ENCODE results near the gene BCL2L12.
A peak's percentile ranks its signal among the peaks of the same experiment; 100 is the strongest.

The BCL2L12 gene

DNA sequence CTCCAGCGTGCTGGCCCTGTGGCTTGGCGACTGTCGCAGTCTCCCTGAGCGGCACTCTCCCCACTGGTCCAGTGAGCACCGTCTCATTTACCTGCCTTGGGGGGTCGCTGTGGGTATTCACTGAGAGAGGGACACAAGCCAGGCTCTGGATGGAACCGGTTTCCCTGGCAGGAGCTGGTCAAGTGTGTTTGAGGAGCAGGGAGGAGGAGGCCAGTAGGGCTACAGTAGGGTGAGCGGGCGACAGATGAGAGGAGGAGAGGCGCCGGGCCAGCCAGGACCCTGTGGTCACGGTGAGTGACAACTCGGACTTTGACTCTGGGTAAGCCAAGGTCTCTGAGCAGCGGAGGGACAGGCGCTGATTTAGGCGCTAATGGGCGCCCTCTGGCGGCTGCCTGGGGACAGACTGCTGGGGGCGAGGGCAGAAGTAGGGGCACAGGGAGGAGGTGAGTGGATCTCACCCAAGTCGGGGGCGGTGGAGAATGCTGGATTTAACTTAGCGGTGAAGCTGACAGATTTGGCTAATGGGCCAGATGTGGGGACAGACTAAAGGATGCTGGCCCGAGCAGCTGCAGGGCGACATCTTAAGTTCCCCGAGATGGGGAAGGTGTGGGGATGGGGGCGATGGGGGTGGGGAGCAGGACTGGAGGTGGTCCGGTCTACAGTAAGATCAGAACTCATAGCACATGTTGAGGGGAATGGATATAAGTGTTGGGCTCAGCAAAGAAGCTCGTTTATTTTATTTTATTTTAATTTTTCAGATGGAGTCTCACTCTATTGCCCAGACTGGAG is 6.6 kb downstream of the BCL2L12 start:
- Histone ChIP-seq H3K9me3 (ENCODE audit: control insufficient read depth in 1 of 2, low read length in 2 of 2) (no peaks in the 10 kb centered on the region), H3K4me1 (ENCODE audit: control insufficient read depth in 1 of 2, insufficient read depth in 2 of 2, low read length in 2 of 2) (peaks cover 0 to 9% of the 10 kb centered on the region in 2 donors), H3K4me3 (ENCODE audit: low read depth in 1 of 2, low read length in 2 of 2) (peak overlapping the region in 1 of 2 donors; percentile 37), H3K36me3 (ENCODE audit: control insufficient read depth in 1 of 2, insufficient read depth in 2 of 2, low read length in 2 of 2) (peaks cover 0 to 5% of the 10 kb centered on the region in 2 donors), H3K27me3 (ENCODE audit: low read depth, low read length) (no peaks in the 10 kb centered on the region), H3K27ac (ENCODE audit: low read length) (peak overlapping the region; percentile 45)

DNA sequence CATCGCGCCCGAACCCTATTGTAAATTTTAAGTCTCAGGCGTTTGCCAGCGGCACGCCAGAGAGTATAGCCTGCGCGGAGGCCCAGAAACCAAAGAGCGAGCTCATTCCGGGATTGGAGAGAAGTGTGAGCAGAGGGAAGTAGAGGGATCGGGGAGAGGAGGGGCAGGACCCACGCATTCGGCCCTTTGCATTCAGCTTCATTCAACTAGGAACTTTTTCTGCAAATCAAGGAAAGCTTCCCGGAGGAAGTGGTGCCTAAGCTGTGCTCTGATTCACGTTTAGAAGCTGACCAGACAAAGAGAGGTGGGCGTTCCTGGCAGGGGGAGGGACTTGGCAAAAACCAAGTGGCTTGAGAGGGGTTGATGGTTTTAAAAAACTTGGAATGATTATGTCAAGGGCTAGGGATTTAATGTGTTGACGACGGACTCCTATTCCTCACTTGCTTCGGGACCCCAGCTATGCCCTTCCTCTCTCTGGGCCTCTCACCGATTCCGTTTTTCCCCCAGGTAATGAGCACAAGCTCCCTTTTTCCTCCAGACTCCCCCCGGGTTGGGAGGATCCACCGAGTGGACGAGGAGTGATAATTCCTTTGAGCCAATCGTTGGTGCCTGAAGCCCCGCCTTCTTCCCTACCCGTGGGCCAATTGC is 10.5 kb downstream of the BCL2L12 start:
- Histone ChIP-seq H3K4me1 (ENCODE audit: control insufficient read depth in 1 of 2, insufficient read depth in 2 of 2, low read length in 2 of 2) (peaks cover 12 to 44% of the 10 kb centered on the region in 2 donors), H3K4me3 (ENCODE audit: low read depth in 1 of 2, low read length in 2 of 2) (peak overlapping the region; percentile 57 to 62), H3K27me3 (ENCODE audit: low read depth, low read length) (no peaks in the 10 kb centered on the region), H3K9me3 (ENCODE audit: control insufficient read depth in 1 of 2, low read length in 2 of 2) (no peaks in the 10 kb centered on the region), H3K27ac (ENCODE audit: low read length) (peak overlapping the region; percentile 95), H3K36me3 (ENCODE audit: control insufficient read depth in 1 of 2, insufficient read depth in 2 of 2, low read length in 2 of 2) (no peaks in the 10 kb centered on the region)

DNA sequence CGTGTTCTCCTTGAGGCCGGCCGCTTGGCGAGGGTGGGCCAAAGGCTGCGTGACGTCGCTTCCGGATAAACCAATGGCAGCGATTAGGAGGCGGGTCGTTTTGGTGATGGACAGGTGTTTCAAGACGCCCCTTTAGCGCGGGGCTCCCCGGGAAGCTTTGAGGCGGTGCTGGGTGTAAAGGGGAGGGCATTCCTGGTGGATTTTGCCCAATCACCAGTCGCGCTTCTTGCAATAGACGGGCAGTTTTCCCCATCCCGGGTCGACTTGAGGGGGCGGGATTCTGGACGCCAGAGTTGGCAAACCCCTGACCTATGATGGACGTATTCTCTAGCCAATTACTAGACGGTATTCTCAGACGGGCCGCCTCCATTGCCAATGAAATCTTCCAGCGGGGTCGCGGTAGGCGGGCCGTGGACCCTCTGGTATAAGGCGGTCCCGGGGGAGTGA is 11.1 kb downstream of the BCL2L12 start:
- Histone ChIP-seq H3K27me3 (ENCODE audit: low read depth, low read length) (no peaks in the 10 kb centered on the region), H3K9me3 (ENCODE audit: control insufficient read depth in 1 of 2, low read length in 2 of 2) (no peaks in the 10 kb centered on the region), H3K36me3 (ENCODE audit: control insufficient read depth in 1 of 2, insufficient read depth in 2 of 2, low read length in 2 of 2) (peaks cover 1 to 2% of the 10 kb centered on the region in 2 donors), H3K4me3 (ENCODE audit: low read depth in 1 of 2, low read length in 2 of 2) (peak overlapping the region; percentile 78 to 96), H3K27ac (ENCODE audit: low read length) (peak overlapping the region; percentile 95), H3K4me1 (ENCODE audit: control insufficient read depth in 1 of 2, insufficient read depth in 2 of 2, low read length in 2 of 2) (peaks cover 12 to 45% of the 10 kb centered on the region in 2 donors)

DNA sequence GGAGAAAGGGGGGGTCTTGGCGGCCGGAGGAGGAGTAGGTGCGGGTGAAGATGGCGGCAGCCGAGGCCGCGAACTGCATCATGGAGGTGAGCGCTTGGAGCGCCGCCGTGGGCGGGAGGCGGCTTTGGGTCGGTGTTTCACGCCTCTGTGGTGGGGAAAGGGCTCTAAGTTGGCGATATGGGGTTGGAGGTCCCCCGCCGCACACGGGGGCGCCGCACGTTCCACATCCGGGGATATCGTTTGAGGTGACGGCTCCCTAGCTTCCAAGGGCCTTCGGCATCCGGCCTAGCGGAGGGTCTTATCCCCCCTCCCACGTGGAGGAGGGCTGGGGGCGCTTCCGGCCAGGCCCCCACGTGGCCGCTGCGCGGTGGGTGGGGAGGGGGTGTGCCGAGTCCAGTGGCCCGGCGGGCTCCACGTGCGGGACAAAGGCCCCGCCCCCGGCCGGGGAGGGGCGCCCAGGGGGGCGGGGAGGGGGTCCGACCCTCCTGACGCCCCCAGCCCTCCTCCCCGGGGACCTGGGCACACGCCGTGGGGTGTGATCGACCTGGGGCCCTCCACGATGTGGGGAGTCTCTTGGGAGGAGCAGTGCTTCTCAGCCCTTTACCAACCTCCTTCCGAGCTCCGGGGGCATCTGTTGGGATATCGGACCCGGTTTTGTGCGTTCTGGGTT is 11.6 kb downstream of the BCL2L12 start, which contains the start of gene PRMT1:
PRMT1 (plus strand) TSS at position 41 of the 670 bp plus-strand sequence; CDS start at position 51, 10 bp downstream.
- H3K27ac ChIP-seq (ENCODE audit: low read length) = peak within 1 kb of the TSS; percentile 95
- peaks cover 7 to 8% of the 10 kb centered on the region in 2 donors for H3K36me3 ChIP-seq (ENCODE audit: control insufficient read depth in 1 of 2, insufficient read depth in 2 of 2, low read length in 2 of 2)
- no peaks in the 10 kb centered on the region for H3K27me3 ChIP-seq (ENCODE audit: low read depth, low read length)
- no peaks in the 10 kb centered on the region for H3K9me3 ChIP-seq (ENCODE audit: control insufficient read depth in 1 of 2, low read length in 2 of 2)
- peaks cover 12 to 41% of the 10 kb centered on the region in 2 donors for H3K4me1 ChIP-seq (ENCODE audit: control insufficient read depth in 1 of 2, insufficient read depth in 2 of 2, low read length in 2 of 2)
- H3K4me3 ChIP-seq (ENCODE audit: low read depth in 1 of 2, low read length in 2 of 2) = peak within 1 kb of the TSS; percentile 78 to 96

DNA sequence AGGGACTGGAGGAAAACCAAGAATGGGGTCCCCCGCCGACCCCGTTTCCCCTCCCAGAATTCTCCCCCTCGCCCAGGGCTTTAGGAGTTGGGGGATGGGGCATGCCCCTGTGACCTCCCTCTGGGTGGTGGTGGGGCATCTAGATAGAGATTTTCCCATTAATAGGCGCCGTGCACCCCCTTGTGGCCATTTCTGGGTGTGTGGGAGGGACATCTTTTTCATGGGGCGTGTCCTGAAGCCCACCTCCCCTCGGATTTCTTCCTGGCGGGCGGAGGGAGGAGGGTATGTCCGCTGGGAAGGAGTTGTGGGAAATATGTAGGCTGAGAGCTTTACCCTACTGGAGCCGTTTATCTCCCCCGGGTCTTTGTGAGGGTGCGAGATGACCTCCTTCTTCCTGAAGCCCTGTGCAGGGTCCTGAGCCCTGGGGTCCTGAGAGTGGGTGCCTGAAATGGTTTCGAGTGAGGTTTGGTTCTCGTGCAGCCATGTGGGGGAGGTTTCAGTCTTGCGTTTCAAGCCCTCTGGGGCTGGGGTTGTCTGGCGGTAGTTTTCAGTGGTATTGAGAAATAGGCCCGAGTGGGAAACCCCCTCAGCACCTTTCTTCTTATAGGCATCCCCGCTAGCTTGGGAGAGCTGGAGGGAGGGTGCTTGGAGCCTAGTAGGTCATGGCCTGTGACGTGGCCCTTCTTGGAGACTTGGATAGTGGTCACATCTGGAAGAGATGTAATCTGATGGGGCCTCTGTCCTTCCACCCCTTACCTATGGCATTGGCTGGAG is 12.4 kb downstream of the BCL2L12 start:
- H3K4me1 ChIP-seq (ENCODE audit: control insufficient read depth in 1 of 2, insufficient read depth in 2 of 2, low read length in 2 of 2) = peaks cover 12 to 41% of the 10 kb centered on the region in 2 donors
- peaks cover 9 to 12% of the 10 kb centered on the region in 2 donors for H3K36me3 ChIP-seq (ENCODE audit: control insufficient read depth in 1 of 2, insufficient read depth in 2 of 2, low read length in 2 of 2)

DNA sequence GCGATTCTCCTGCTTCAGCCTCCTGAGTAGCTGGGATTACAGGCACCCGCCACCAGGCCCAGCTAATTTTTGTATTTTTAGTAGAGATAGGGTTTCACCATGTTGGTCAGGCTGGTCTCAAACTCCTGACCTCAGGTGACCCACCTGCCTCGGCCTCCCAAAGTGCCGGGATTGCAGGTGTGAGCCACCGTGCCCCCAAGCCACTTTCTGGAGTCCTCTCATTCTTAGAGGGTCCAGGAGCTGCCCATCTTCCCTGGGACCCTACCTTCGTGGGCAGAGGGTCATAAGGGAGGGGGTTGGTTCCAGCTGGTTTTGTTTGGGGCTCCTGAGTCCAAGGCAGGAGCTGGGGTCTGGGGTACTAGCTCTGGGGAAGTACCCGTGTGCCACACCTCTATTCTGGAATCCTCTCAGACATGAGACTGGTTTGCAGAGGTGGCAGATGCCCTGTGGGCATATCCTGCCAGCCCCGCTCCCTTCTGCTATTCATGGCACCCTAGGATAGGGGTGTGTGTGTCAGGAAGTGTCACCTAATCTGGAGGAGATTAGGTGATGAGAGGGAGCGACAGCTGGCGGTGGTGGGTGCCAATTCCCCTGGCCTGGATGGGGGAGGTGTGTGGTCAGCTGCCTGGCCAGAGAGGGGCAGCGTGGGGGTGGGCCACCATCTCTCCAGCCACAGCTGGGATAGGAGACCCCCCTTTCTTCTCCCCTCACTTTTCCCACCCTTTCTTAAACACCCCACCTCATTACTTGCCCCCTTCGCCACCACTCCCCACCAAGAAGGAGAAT is 13.4 kb downstream of the BCL2L12 start:
- Histone ChIP-seq H3K27me3 (ENCODE audit: low read depth, low read length) (no peaks in the 10 kb centered on the region), H3K36me3 (ENCODE audit: control insufficient read depth in 1 of 2, insufficient read depth in 2 of 2, low read length in 2 of 2) (peaks cover 12 to 20% of the 10 kb centered on the region in 2 donors), H3K9me3 (ENCODE audit: control insufficient read depth in 1 of 2, low read length in 2 of 2) (no peaks in the 10 kb centered on the region), H3K27ac (ENCODE audit: low read length) (no peak overlapping the region), H3K4me1 (ENCODE audit: control insufficient read depth in 1 of 2, insufficient read depth in 2 of 2, low read length in 2 of 2) (peaks cover 12 to 41% of the 10 kb centered on the region in 2 donors), H3K4me3 (ENCODE audit: low read depth in 1 of 2, low read length in 2 of 2) (no peak overlapping the region)

More for the DNA sequence above, 12.4 kb downstream of the BCL2L12 start:
- no peaks in the 10 kb centered on the region for H3K9me3 ChIP-seq (ENCODE audit: control insufficient read depth in 1 of 2, low read length in 2 of 2)
- H3K27ac ChIP-seq (ENCODE audit: low read length) = peak overlapping the region; percentile 88
- no peaks in the 10 kb centered on the region for H3K27me3 ChIP-seq (ENCODE audit: low read depth, low read length)
- H3K4me3 ChIP-seq (ENCODE audit: low read depth in 1 of 2, low read length in 2 of 2) = peak overlapping the region; percentile 78 to 96

DNA sequence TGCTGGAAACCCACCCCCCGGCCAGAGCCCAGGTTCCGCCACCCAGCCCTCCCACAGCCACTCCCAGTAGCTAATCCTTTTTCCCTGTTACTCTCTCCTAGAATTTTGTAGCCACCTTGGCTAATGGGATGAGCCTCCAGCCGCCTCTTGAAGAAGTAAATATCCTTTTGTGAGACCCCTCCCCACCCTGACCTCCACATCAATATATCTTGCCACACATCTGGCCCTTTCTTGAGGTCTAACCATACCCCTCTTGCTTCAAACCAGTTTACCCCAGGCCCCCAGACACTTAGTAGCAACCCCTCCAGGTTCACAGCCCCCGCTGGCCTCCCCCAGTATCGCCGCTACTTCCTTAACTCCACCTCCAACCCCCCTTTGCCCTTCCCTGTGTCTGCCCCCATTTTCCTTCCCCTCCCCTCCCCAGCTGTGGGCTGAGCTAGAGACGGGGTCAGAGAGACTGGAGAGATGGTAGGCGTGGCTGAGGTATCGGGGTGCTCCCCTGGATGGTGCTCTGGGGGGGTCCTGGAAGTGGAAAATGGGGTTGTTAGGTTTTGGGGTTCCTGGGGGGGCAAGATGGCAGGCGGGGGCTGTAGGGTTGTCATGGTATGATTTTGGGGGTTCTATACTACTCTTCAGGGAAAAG is 14.2 kb downstream of the BCL2L12 start:
- H3K36me3 ChIP-seq (ENCODE audit: control insufficient read depth in 1 of 2, insufficient read depth in 2 of 2, low read length in 2 of 2) = peaks cover 15 to 23% of the 10 kb centered on the region in 2 donors
- H3K27me3 ChIP-seq (ENCODE audit: low read depth, low read length) = no peaks in the 10 kb centered on the region
- peak overlapping the region; percentile 11 to 34 for H3K4me3 ChIP-seq (ENCODE audit: low read depth in 1 of 2, low read length in 2 of 2)
- H3K27ac ChIP-seq (ENCODE audit: low read length) = no peak overlapping the region
- H3K4me1 ChIP-seq (ENCODE audit: control insufficient read depth in 1 of 2, insufficient read depth in 2 of 2, low read length in 2 of 2) = peaks cover 12 to 41% of the 10 kb centered on the region in 2 donors
- no peaks in the 10 kb centered on the region for H3K9me3 ChIP-seq (ENCODE audit: control insufficient read depth in 1 of 2, low read length in 2 of 2)

DNA sequence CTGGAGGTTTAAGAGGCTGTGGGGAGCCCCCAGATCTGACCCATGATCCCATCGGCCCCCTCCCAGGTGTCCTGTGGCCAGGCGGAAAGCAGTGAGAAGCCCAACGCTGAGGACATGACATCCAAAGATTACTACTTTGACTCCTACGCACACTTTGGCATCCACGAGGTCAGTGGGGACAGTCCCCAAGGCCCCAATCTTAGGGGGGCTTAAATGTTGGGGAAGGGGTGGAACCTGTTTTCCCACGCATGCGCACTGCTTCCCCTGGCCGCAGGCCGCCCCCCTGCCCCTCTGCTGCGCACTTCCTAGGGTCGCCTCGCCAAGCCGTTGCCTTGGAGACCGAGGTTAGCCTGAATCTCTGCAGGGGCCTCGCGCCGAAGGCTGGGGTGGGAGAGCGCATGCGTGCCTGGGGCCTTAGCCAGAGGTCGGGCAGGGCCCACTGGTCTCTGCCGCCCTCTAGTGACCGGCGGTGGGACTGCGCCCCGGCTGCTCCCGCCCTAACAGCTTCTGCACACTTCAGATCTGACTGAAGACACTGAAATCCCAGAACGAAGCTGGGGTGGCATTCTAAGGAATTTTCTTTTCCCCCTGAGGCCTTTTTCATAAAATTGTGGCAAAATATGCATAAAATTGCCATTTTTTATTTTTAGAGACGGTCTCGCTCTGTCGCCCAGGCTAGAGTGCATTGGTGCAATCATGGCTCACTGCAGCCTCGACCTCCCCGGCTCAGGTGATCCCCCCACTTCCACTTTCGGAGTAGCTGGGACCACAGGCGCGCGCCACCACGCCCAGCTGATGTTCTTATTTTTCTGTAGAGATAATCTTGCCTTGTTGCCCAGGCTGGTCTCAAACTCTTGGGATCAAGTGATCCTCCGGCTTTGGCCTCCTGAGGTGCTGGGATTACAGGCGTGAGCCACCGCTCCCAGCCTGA is 15.0 kb downstream of the BCL2L12 start:
- no peaks in the 10 kb centered on the region for H3K9me3 ChIP-seq (ENCODE audit: control insufficient read depth in 1 of 2, low read length in 2 of 2)
- H3K27me3 ChIP-seq (ENCODE audit: low read depth, low read length) = no peaks in the 10 kb centered on the region
- H3K4me1 ChIP-seq (ENCODE audit: control insufficient read depth in 1 of 2, insufficient read depth in 2 of 2, low read length in 2 of 2) = peaks cover 12 to 41% of the 10 kb centered on the region in 2 donors
- H3K27ac ChIP-seq (ENCODE audit: low read length) = no peak overlapping the region
- H3K36me3 ChIP-seq (ENCODE audit: control insufficient read depth in 1 of 2, insufficient read depth in 2 of 2, low read length in 2 of 2) = peaks cover 20 to 31% of the 10 kb centered on the region in 2 donors
- H3K4me3 ChIP-seq (ENCODE audit: low read depth in 1 of 2, low read length in 2 of 2) = peak overlapping the region; percentile 11 to 34

DNA sequence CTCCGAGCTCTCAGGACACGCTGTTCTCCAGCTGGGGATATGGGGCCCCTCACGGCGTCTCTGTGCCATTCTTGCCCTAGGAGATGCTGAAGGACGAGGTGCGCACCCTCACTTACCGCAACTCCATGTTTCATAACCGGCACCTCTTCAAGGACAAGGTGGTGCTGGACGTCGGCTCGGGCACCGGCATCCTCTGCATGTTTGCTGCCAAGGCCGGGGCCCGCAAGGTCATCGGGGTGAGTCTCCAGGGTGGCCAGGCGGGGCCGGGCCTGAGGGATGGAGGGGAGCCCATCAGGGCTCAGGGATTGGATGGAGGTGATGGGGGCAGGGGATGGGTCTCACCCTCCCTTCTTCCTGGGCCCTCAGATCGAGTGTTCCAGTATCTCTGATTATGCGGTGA is 16.1 kb downstream of the BCL2L12 start:
- Histone ChIP-seq H3K36me3 (ENCODE audit: control insufficient read depth in 1 of 2, insufficient read depth in 2 of 2, low read length in 2 of 2) (peaks cover 20 to 41% of the 10 kb centered on the region in 2 donors), H3K4me3 (ENCODE audit: low read depth in 1 of 2, low read length in 2 of 2) (no peak overlapping the region), H3K9me3 (ENCODE audit: control insufficient read depth in 1 of 2, low read length in 2 of 2) (no peaks in the 10 kb centered on the region), H3K27me3 (ENCODE audit: low read depth, low read length) (no peaks in the 10 kb centered on the region), H3K4me1 (ENCODE audit: control insufficient read depth in 1 of 2, insufficient read depth in 2 of 2, low read length in 2 of 2) (peaks cover 12 to 41% of the 10 kb centered on the region in 2 donors), H3K27ac (ENCODE audit: low read length) (no peak overlapping the region)
